Osteoblast (primary cell): ENCODE data around the gene RPL36. TPM values are rescaled to one million over a fixed set of nuclear protein-coding genes. Genes with fewer than 3 reads are reported as not detected.

Source experiments
- DNase-seq: peaks from one replicate; pipeline ENCODE4 v3.0.0; 2011; ENCODE audit warnings: low spot score, mixed read lengths; ENCODE audit not compliant: insufficient read length; ENCODE audit errors: missing footprints
- H2AFZ ChIP-seq: 2 replicates; pipeline ENCODE4 v1.6.0; 2011; ENCODE audit warnings: mild to moderate bottlenecking, low read length
- H3K27ac ChIP-seq: 2 replicates; pipeline ENCODE4 v1.5.1; 2011; ENCODE audit warnings: mild to moderate bottlenecking, low read depth, low read length, moderate library complexity
- H3K27me3 ChIP-seq: 2 replicates; pipeline ENCODE4 v1.6.0; 2012; ENCODE audit warnings: mild to moderate bottlenecking, control low read depth, inconsistent platforms, low read length, moderate library complexity; ENCODE audit not compliant: insufficient read depth
- H3K36me3 ChIP-seq: 2 replicates; pipeline ENCODE4 v1.5.1; 2011; ENCODE audit warnings: mild to moderate bottlenecking, low read length, control low read depth, moderate library complexity; ENCODE audit not compliant: insufficient read depth
- H3K4me1 ChIP-seq: 2 replicates; pipeline ENCODE4 v1.5.1; 2011; ENCODE audit warnings: mild to moderate bottlenecking, low read length, control low read depth, moderate library complexity; ENCODE audit not compliant: insufficient read depth
- H3K4me2 ChIP-seq: 2 replicates; pipeline ENCODE4 v1.6.0; 2011; ENCODE audit warnings: mild to moderate bottlenecking, low read length; ENCODE audit not compliant: insufficient read depth
- H3K4me3 ChIP-seq: fragments of 200-600 bp; sonication (generic); 3 replicates; pipeline ENCODE4 v1.5.1; 2012; ENCODE audit warnings: mild to moderate bottlenecking, low read length, inconsistent platforms; ENCODE audit not compliant: insufficient read depth
- H3K79me2 ChIP-seq: 2 replicates; pipeline ENCODE4 v1.6.0; 2012; ENCODE audit warnings: mild to moderate bottlenecking, low read length, control low read depth, inconsistent platforms; ENCODE audit not compliant: insufficient read depth
- H3K9me3 ChIP-seq: 2 replicates; pipeline ENCODE4 v1.5.1; 2011; ENCODE audit warnings: low read depth, low read length, control low read depth
- H4K20me1 ChIP-seq: 2 replicates; pipeline ENCODE4 v1.6.0; 2012; ENCODE audit warnings: mild to moderate bottlenecking, low read length, control low read depth; ENCODE audit not compliant: insufficient read depth
- CTCF ChIP-seq: IDR thresholded peaks from 2 replicates; pipeline ENCODE4 v1.5.1; 2011; ENCODE audit warnings: mild to moderate bottlenecking, low read depth, low read length, moderate library complexity; ENCODE audit errors: extremely low read depth
- total RNA-seq: library from RNA; depleted of rRNA; stranded (reverse); fragments of >200 nt; gene quantifications from 2 replicates; pipeline ENCODE4 v1.2.3, GENCODE V29; 2012

RPL36 gene
- total RNA-seq = 228 and 257 TPM in 2 replicates

- H3K36me3 ChIP-seq = peaks cover 36% of the 10 kb centered on the region
- peak within 1 kb of the TSS; percentile 91 for H3K4me2 ChIP-seq
- TF ChIP-seq CTCF = peak; percentile 96
- no peaks in the 10 kb centered on the region for H3K9me3 ChIP-seq
- peak within 1 kb of the TSS; percentile 54 for H2AFZ ChIP-seq
- H3K27ac ChIP-seq = peak within 1 kb of the TSS; percentile 86
- peaks cover 52% of the 10 kb centered on the region for H4K20me1 ChIP-seq
- peaks cover 52% of the 10 kb centered on the region for H3K79me2 ChIP-seq
- H3K27me3 ChIP-seq = no peaks in the 10 kb centered on the region
- peak within 1 kb of the TSS; percentile 96 for H3K4me3 ChIP-seq
- peak; percentile 100 for DNase-seq
- H3K4me1 ChIP-seq = peaks cover 9% of the 10 kb centered on the region
Observed at GRCh38 chr19:5690125-5690954, at the start of gene RPL36. TSS of gene RPL36 (plus strand) at chr19:5690295. CDS start at chr19:5690508, 213 bp downstream.

- Histone ChIP-seq H3K27ac (no peak overlapping the region), H3K36me3 (peaks cover 47% of the 10 kb centered on the region), H2AFZ (no peak overlapping the region), H3K4me1 (peaks cover 9% of the 10 kb centered on the region), H4K20me1 (peaks cover 55% of the 10 kb centered on the region), H3K27me3 (no peaks in the 10 kb centered on the region), H3K79me2 (peaks cover 98% of the 10 kb centered on the region), H3K4me2 (no peak overlapping the region), H3K9me3 (no peaks in the 10 kb centered on the region), H3K4me3 (no peak overlapping the region)
- no peak for TF ChIP-seq CTCF
- no peak for DNase-seq
Observed at GRCh38 chr19:5641171-5641570, 48.9 kb upstream of the RPL36 start.

- TF ChIP-seq CTCF = no peak
Observed at GRCh38 chr19:5642204-5642603, 47.9 kb upstream of the RPL36 start.

GRCh38 chr19:5643060-5643459 lies 47.0 kb upstream of the RPL36 start:
- peaks cover 66% of the 10 kb centered on the region for H3K36me3 ChIP-seq
- no peak for DNase-seq
- no peak overlapping the region for H3K27ac ChIP-seq
- no peak for TF ChIP-seq CTCF
- peaks cover 3% of the 10 kb centered on the region for H3K4me1 ChIP-seq
- H3K4me2 ChIP-seq = no peak overlapping the region
- no peak overlapping the region for H2AFZ ChIP-seq
- H3K9me3 ChIP-seq = no peaks in the 10 kb centered on the region
- H3K27me3 ChIP-seq = no peaks in the 10 kb centered on the region
- H3K4me3 ChIP-seq = no peak overlapping the region
- peaks cover 97% of the 10 kb centered on the region for H3K79me2 ChIP-seq
- peaks cover 62% of the 10 kb centered on the region for H4K20me1 ChIP-seq

More at GRCh38 chr19:5642204-5642603, 47.9 kb upstream of the RPL36 start:
- no peak overlapping the region for H3K4me3 ChIP-seq
- H3K36me3 ChIP-seq = peaks cover 58% of the 10 kb centered on the region
- H3K9me3 ChIP-seq = no peaks in the 10 kb centered on the region
- no peaks in the 10 kb centered on the region for H3K27me3 ChIP-seq
- peaks cover 99% of the 10 kb centered on the region for H3K79me2 ChIP-seq
- no peak overlapping the region for H3K4me2 ChIP-seq
- H3K27ac ChIP-seq = peak overlapping the region; percentile 10
- peaks cover 65% of the 10 kb centered on the region for H4K20me1 ChIP-seq
- H3K4me1 ChIP-seq = peaks cover 9% of the 10 kb centered on the region
- no peak for DNase-seq
- H2AFZ ChIP-seq = no peak overlapping the region
